Measurements from ENCODE around the gene FBXO41.

The FBXO41 gene

DNA sequence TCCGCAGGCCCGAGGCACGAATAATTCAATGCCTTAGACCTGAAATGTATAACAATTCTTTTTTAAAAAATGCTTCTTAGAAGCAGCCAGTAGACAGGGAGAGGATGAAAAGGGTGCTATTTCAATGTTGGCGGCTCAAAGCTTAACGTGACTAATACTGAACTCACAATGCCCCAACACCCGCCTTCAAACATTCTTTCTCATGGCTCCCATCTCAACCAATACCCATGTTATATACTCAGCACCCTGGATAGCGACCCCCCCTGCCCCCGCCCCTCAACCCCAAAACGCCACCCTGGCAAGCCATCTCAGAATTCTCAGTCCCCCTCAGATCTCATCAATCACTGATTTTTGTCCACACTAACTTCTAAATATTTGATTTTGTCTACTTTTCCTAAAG lies 4.4 kb downstream of the FBXO41 start:
- TF ChIP-seq, protein P1, sequence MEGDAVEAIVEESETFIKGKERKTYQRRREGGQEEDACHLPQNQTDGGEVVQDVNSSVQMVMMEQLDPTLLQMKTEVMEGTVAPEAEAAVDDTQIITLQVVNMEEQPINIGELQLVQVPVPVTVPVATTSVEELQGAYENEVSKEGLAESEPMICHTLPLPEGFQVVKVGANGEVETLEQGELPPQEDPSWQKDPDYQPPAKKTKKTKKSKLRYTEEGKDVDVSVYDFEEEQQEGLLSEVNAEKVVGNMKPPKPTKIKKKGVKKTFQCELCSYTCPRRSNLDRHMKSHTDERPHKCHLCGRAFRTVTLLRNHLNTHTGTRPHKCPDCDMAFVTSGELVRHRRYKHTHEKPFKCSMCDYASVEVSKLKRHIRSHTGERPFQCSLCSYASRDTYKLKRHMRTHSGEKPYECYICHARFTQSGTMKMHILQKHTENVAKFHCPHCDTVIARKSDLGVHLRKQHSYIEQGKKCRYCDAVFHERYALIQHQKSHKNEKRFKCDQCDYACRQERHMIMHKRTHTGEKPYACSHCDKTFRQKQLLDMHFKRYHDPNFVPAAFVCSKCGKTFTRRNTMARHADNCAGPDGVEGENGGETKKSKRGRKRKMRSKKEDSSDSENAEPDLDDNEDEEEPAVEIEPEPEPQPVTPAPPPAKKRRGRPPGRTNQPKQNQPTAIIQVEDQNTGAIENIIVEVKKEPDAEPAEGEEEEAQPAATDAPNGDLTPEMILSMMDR (IDR thresholded peaks at IDR 0.05; ENCODE audit: insufficient read depth, missing control alignments), result no peak
- DNase-seq (ENCODE audit: insufficient read length, low spot score) (no peak), FAIRE-seq (no peak)

DNA sequence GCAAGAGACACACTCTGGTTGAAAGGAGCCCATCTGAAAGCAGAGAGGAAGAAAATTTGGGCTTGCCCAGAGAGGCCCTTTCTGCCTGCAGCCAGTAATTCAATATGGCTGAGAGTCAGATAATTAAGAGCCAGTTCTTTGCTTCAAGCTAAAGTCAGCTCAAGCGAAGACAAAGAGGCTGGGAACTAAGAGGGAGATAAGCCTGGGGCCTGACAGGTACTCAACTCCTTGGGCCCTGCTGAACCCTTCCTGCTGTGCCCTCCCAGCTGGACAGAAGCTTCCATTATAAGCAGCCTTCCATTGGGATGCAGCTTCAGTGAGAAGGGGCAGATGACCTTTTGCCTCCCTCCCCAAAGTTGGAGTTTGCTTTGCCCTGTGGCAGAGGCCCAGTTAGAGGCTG lies 12.0 kb downstream of the FBXO41 start:
- FAIRE-seq (no peak), DNase-seq (ENCODE audit: insufficient read length, low spot score) (no peak)
- TF ChIP-seq, protein P1 (IDR thresholded peaks at IDR 0.05; ENCODE audit: insufficient read depth, missing control alignments), result no peak

DNA sequence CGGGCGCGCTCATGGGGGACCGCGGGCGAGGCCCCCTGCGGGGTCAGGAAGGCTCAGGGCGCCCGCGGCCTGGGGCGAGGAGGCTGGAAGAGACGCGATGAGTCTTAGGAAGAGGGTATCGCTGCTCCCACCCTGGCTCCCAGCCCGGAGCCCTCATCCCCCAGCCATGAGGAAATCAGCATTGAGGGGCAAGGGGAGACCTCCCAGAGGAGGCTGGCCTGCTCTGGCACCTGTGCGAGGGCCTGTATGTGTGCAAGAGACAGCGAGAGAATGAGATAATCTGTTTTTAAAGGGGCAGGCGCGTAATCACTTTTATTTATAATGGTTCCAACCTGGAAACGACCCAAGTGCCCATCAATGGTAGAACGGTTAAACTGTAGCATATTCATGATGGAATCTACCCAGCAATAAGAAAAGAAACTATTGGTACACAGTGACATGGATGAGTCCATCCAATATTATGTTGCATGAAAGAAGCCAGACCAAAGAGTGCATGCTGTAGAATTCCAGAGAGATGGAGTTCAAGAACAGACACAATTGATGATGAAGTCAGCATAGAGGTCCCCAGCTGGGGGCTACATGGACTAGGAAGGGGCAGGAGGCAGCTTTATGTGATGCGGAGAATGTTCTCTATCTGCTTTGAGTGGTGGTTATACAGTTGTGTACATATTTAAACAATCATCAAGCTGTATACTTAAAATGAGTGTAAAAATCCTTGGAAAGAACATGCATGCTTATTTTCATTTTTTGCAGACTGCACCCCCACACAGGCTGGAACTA lies 14.4 kb downstream of the FBXO41 start:
- DNase-seq (ENCODE audit: insufficient read length, low spot score) (no peak), FAIRE-seq (no peak)
- TF ChIP-seq, protein P1 (IDR thresholded peaks at IDR 0.05; ENCODE audit: insufficient read depth, missing control alignments), result no peak

DNA sequence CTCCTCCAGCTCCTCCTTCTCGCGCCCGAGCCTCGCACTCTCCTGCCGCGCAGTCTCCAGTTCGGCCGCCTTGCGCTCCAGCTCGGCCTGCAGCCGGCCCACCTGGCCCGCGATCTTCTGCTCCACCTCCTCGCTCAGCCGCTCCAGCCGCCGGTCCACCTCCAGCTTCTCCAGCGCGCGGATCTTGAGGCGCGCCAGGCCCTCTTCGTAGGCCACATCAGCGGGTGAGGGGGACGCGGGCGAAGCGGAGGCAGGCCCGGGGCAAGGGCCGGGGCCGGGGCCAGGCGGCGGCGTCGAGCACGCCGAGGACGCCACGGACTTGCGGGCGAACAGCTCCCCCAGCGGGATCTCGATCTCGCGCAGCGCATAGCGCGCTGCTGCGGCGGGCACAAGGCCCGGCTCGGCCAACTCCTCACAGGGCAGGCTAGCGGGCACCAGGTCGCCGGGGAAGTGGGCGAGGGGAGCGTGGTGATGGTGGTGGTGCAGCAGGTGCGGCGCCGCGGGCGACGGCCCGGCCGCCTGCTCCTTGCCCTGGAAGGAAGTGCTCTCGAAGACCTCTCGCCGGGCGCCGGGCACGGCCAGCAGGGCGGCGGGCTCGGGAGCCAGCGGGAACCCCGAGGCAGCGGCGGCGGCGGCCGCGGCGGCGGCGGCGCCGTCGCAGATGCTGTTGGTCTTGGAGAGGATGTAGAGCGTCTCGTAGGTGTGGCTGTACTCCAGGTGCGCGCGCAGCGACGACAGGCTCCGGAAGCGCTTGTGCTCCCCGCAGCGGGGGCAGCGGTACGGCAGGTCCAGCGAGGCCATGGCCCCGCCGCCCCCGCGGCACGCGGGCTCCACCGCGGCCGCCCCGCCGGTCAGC lies 15.2 kb downstream of the FBXO41 start:
- no peak for DNase-seq (ENCODE audit: insufficient read length, low spot score)
- TF ChIP-seq, protein P1 (IDR thresholded peaks at IDR 0.05; ENCODE audit: insufficient read depth, missing control alignments), result no peak
- no peak for FAIRE-seq

DNA sequence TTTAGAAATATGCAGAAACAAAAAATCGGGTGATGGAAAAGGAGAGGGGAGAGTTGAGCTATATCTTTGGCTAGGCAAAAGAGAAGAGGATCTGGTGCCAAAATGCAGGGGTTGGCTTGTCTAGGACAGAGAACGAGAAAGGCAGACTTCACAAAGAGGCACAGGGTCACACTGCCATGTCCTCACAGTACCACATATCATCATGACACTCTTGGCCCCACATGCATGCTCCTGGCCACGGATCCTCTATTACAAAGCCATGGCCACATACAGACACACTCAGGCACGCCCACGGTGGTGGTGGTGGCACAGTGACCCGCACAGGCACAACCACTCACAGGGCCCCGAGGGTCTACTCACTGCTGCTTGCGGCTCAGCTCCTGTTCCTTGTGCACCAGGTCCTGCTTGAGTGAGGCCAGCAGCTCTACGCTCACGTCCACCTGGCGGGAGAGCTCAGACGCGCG lies 15.9 kb downstream of the FBXO41 start:
- TF ChIP-seq, protein P1 (IDR thresholded peaks at IDR 0.05; ENCODE audit: insufficient read depth, missing control alignments), result no peak
- FAIRE-seq (no peak), DNase-seq (ENCODE audit: insufficient read length, low spot score) (no peak)

GRCh38 chr2:73267008-73267407 lies 17.3 kb downstream of the FBXO41 start:
- FAIRE-seq, result no peak
- TF ChIP-seq, protein P1 (IDR thresholded peaks at IDR 0.05; ENCODE audit: insufficient read depth, missing control alignments), result no peak
- DNase-seq (ENCODE audit: insufficient read length, low spot score), result no peak
